ENCODE results near the gene ADORA3. TPM values are rescaled to one million over a fixed set of nuclear protein-coding genes. Genes with fewer than 3 reads are reported as not detected.

The ADORA3 gene
- total RNA-seq, 1 experiment from 2014 or later, result not detected

GRCh38 chr1:111474521-111474920 lies 28.9 kb downstream of the ADORA3 start:
- TF ChIP-seq, protein P1, sequence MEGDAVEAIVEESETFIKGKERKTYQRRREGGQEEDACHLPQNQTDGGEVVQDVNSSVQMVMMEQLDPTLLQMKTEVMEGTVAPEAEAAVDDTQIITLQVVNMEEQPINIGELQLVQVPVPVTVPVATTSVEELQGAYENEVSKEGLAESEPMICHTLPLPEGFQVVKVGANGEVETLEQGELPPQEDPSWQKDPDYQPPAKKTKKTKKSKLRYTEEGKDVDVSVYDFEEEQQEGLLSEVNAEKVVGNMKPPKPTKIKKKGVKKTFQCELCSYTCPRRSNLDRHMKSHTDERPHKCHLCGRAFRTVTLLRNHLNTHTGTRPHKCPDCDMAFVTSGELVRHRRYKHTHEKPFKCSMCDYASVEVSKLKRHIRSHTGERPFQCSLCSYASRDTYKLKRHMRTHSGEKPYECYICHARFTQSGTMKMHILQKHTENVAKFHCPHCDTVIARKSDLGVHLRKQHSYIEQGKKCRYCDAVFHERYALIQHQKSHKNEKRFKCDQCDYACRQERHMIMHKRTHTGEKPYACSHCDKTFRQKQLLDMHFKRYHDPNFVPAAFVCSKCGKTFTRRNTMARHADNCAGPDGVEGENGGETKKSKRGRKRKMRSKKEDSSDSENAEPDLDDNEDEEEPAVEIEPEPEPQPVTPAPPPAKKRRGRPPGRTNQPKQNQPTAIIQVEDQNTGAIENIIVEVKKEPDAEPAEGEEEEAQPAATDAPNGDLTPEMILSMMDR (IDR thresholded peaks at IDR 0.05; ENCODE audit: unreplicated experiment), result no peak
- CTCF ChIA-PET, result no interaction called here
- no peak for DNase-seq

GRCh38 chr1:111474106-111474505 lies 29.3 kb downstream of the ADORA3 start:
- DNase-seq, result no peak
- TF ChIP-seq, protein P1 (IDR thresholded peaks at IDR 0.05; ENCODE audit: unreplicated experiment), result no peak
- peaks cover 6% of the 10 kb centered on the region for H3K36me3 Mint-ChIP-seq (ENCODE audit: insufficient read depth, unreplicated experiment)
- no peaks in the 10 kb centered on the region for H3K4me1 Mint-ChIP-seq (ENCODE audit: low read depth, unreplicated experiment)
- BruUV-seq (replicated peaks), result no TSS peak
- intact Hi-C loops (cut with micrococcal nuclease; ENCODE audit: unreplicated experiment), result no loop called here
- no peaks in the 10 kb centered on the region for H3K9me3 Mint-ChIP-seq (ENCODE audit: low read depth, unreplicated experiment)
- no peaks in the 10 kb centered on the region for H3K27me3 Mint-ChIP-seq (ENCODE audit: unreplicated experiment)
- CTCF ChIA-PET, result no interaction called here
- H3K4me3 Mint-ChIP-seq (ENCODE audit: low read depth, unreplicated experiment), result no peak overlapping the region
- H3K27ac Mint-ChIP-seq (ENCODE audit: unreplicated experiment), result no peak overlapping the region

More at GRCh38 chr1:111474521-111474920, 28.9 kb downstream of the ADORA3 start:
- intact Hi-C loops (cut with micrococcal nuclease; ENCODE audit: unreplicated experiment), result no loop called here
- H3K27me3 Mint-ChIP-seq (ENCODE audit: unreplicated experiment), result no peaks in the 10 kb centered on the region
- BruUV-seq (replicated peaks), result no TSS peak
- H3K4me1 Mint-ChIP-seq (ENCODE audit: low read depth, unreplicated experiment), result no peaks in the 10 kb centered on the region
- H3K36me3 Mint-ChIP-seq (ENCODE audit: insufficient read depth, unreplicated experiment), result peaks cover 6% of the 10 kb centered on the region
- H3K4me3 Mint-ChIP-seq (ENCODE audit: low read depth, unreplicated experiment), result no peak overlapping the region
- H3K27ac Mint-ChIP-seq (ENCODE audit: unreplicated experiment), result no peak overlapping the region
- no peaks in the 10 kb centered on the region for H3K9me3 Mint-ChIP-seq (ENCODE audit: low read depth, unreplicated experiment)

DNA sequence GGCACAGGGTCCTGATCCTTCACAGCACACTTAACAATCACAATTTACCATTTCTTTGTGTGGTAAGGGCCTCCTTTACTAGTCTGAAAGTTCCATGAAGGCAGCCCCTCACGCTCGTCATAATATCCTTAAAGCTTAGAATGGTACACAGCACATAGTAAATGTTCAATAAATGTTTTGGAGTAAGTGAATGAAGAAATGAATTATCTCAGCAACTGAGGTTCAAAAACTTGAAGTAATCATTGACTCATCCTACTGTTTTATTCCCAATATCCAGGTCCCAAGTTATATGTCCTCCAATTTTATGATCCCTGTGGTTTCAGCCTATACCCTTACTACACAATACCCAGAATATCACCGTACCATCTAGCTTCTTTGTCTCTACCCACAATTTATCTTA lies 31.9 kb downstream of the ADORA3 start:
- H3K27ac Mint-ChIP-seq (ENCODE audit: unreplicated experiment), result no peak overlapping the region
- no peaks in the 10 kb centered on the region for H3K27me3 Mint-ChIP-seq (ENCODE audit: unreplicated experiment)
- DNase-seq, result no peak

GRCh38 chr1:111471012-111471411 lies 32.4 kb downstream of the ADORA3 start:
- Mint-ChIP-seq H3K36me3 (ENCODE audit: insufficient read depth, unreplicated experiment) (peaks cover 6% of the 10 kb centered on the region), H3K27ac (ENCODE audit: unreplicated experiment) (no peak overlapping the region), H3K4me1 (ENCODE audit: low read depth, unreplicated experiment) (no peaks in the 10 kb centered on the region), H3K9me3 (ENCODE audit: low read depth, unreplicated experiment) (no peaks in the 10 kb centered on the region), H3K4me3 (ENCODE audit: low read depth, unreplicated experiment) (no peak overlapping the region), H3K27me3 (ENCODE audit: unreplicated experiment) (no peaks in the 10 kb centered on the region)
- no peak for DNase-seq
- TF ChIP-seq, protein P1 (IDR thresholded peaks at IDR 0.05; ENCODE audit: unreplicated experiment), result no peak
- intact Hi-C loops (cut with micrococcal nuclease; ENCODE audit: unreplicated experiment), result no loop called here
- BruUV-seq (replicated peaks), result no TSS peak
- CTCF ChIA-PET, result no interaction called here

More for the DNA sequence above, 31.9 kb downstream of the ADORA3 start:
- TF ChIP-seq, protein P1 (IDR thresholded peaks at IDR 0.05; ENCODE audit: unreplicated experiment), result no peak
- no peaks in the 10 kb centered on the region for H3K4me1 Mint-ChIP-seq (ENCODE audit: low read depth, unreplicated experiment)
- peaks cover 6% of the 10 kb centered on the region for H3K36me3 Mint-ChIP-seq (ENCODE audit: insufficient read depth, unreplicated experiment)
- H3K9me3 Mint-ChIP-seq (ENCODE audit: low read depth, unreplicated experiment), result no peaks in the 10 kb centered on the region
- H3K4me3 Mint-ChIP-seq (ENCODE audit: low read depth, unreplicated experiment), result no peak overlapping the region
- CTCF ChIA-PET, result interaction anchor here (0.5 kb wide), 1 partner anchor 313 kb away, joined by 3 read pairs; no protein-coding TSS in a partner anchor
- BruUV-seq (replicated peaks), result no TSS peak
- intact Hi-C loops (cut with micrococcal nuclease; ENCODE audit: unreplicated experiment), result no loop called here
